ENCODE measurements around the gene MRM3. TPM values are rescaled to one million over a fixed set of nuclear protein-coding genes. Genes with fewer than 3 reads are reported as not detected.

Gene MRM3
- total RNA-seq, 1 experiment from 2014 or later, result 17.5 TPM

- no peaks in the 10 kb centered on the region for H3K79me2 ChIP-seq (ENCODE audit: low read length)
- H2AFZ ChIP-seq (ENCODE audit: low read length), result no peak overlapping the region
- DNase-seq, result no peak
- no peak overlapping the region for H3K4me2 ChIP-seq (ENCODE audit: low read depth, low read length, poor library complexity, severe bottlenecking)
- no peaks in the 10 kb centered on the region for H4K20me1 ChIP-seq (ENCODE audit: insufficient read depth, low read depth, low read length)
- no peaks in the 10 kb centered on the region for H3K36me3 ChIP-seq (ENCODE audit: insufficient read depth, low read length)
- H3K9me3 ChIP-seq (ENCODE audit: low read length), result no peaks in the 10 kb centered on the region
- no peaks in the 10 kb centered on the region for H3K9me2 ChIP-seq (replicated peaks; ENCODE audit: insufficient read depth, low read length)
- no peaks in the 10 kb centered on the region for H3K27me3 ChIP-seq (ENCODE audit: low read length)
- H3K4me1 ChIP-seq (ENCODE audit: low read length), result no peaks in the 10 kb centered on the region
- no peak overlapping the region for H3K4me3 ChIP-seq (ENCODE audit: low read length)
- H3K27ac ChIP-seq (ENCODE audit: low read length), result no peak overlapping the region
- H3K9ac ChIP-seq (ENCODE audit: low read length), result no peak overlapping the region
Observed at GRCh38 chr17:796609-797008, 14.5 kb downstream of the MRM3 start.

DNA sequence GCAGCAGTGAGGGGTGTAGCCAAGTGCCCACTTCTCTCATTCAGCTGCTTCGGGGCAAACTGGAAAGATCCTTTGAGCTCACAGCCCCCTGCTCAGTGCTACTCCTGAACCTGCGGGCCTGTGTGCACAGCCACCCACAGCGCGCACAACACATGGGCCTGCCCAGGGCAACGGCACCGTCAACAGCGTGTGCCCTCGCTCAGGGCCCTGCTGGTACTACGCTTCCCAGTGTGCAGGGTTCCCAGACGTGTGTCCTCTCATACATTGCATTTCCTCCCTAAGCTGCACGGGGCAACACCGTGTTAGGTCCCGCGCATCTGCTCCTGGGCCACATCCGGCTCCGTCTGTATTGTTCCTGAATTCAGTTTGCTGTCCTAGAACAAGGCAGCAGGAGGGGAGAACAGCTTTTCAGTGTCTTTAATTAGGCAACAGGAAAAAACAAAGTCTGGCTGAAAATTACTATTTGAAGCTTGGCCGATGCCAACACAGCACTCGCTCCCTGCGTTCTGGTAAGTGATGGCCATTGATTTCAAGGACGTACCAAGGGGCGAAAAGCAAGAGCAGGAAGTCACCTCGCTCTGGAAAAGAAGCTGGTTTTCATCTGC is 15.2 kb downstream of the MRM3 start:
- Histone ChIP-seq H3K36me3 (ENCODE audit: insufficient read depth, low read length) (no peaks in the 10 kb centered on the region), H3K9me3 (ENCODE audit: low read length) (no peaks in the 10 kb centered on the region), H3K27ac (ENCODE audit: low read length) (no peak overlapping the region), H3K27me3 (ENCODE audit: low read length) (no peaks in the 10 kb centered on the region), H3K79me2 (ENCODE audit: low read length) (no peaks in the 10 kb centered on the region), H3K9me2 (replicated peaks; ENCODE audit: insufficient read depth, low read length) (no peaks in the 10 kb centered on the region), H3K9ac (ENCODE audit: low read length) (no peak overlapping the region), H3K4me3 (ENCODE audit: low read length) (no peak overlapping the region), H2AFZ (ENCODE audit: low read length) (no peak overlapping the region), H3K4me2 (ENCODE audit: low read depth, low read length, poor library complexity, severe bottlenecking) (no peak overlapping the region), H3K4me1 (ENCODE audit: low read length) (no peaks in the 10 kb centered on the region), H4K20me1 (ENCODE audit: insufficient read depth, low read depth, low read length) (no peaks in the 10 kb centered on the region)
- DNase-seq, result no peak

DNA sequence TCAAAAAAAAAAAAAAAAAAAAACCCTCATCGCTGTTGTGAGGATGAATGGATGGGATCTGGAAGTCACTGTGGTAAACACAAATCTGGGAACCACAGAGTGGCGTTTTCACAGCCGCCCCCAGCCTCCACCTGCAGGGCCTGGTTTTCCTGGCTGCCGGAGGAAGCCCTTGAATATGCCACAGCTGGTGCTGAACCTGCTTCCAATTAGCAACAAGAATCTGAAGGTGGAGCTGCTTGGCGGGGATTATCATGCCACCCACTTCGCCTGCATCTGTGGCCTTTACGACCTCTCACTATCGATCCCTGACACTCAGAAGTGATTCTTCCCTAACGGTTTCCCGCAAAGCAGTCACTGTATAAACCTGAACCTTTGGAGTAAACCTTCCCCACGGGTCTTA is 16.1 kb downstream of the MRM3 start:
- no peaks in the 10 kb centered on the region for H3K27me3 ChIP-seq (ENCODE audit: low read length)
- H3K36me3 ChIP-seq (ENCODE audit: insufficient read depth, low read length), result no peaks in the 10 kb centered on the region
- no peak overlapping the region for H3K4me2 ChIP-seq (ENCODE audit: low read depth, low read length, poor library complexity, severe bottlenecking)
- no peaks in the 10 kb centered on the region for H3K79me2 ChIP-seq (ENCODE audit: low read length)
- no peak overlapping the region for H3K4me3 ChIP-seq (ENCODE audit: low read length)
- no peaks in the 10 kb centered on the region for H3K4me1 ChIP-seq (ENCODE audit: low read length)
- H2AFZ ChIP-seq (ENCODE audit: low read length), result no peak overlapping the region
- no peak overlapping the region for H3K9ac ChIP-seq (ENCODE audit: low read length)
- no peak overlapping the region for H3K27ac ChIP-seq (ENCODE audit: low read length)
- no peaks in the 10 kb centered on the region for H4K20me1 ChIP-seq (ENCODE audit: insufficient read depth, low read depth, low read length)
- DNase-seq, result no peak
- H3K9me2 ChIP-seq (replicated peaks; ENCODE audit: insufficient read depth, low read length), result no peaks in the 10 kb centered on the region
- H3K9me3 ChIP-seq (ENCODE audit: low read length), result no peaks in the 10 kb centered on the region

DNA sequence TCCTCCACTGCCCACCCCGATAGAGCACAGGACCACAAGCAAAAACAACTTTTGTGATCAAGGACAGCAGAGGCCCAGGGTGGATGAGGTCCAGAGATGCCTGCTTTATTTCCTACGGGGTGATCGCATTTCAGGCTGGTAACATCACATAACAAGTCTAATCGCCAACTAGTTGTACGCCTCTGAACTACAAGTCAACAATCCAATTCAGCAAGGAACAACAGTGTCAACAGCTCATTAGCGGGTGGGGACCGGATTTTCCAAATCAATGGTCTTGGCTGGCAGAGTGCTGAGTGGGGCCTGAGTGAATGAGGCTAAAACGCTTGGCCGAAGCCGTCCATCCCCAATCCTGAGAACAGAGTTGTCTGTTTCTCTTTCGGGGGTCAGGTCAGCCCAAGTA is 17.1 kb downstream of the MRM3 start:
- Histone ChIP-seq H3K27ac (ENCODE audit: low read length) (no peak overlapping the region), H3K9me3 (ENCODE audit: low read length) (no peaks in the 10 kb centered on the region), H3K9ac (ENCODE audit: low read length) (no peak overlapping the region), H4K20me1 (ENCODE audit: insufficient read depth, low read depth, low read length) (no peaks in the 10 kb centered on the region), H3K4me3 (ENCODE audit: low read length) (no peak overlapping the region), H3K4me2 (ENCODE audit: low read depth, low read length, poor library complexity, severe bottlenecking) (no peak overlapping the region), H3K36me3 (ENCODE audit: insufficient read depth, low read length) (no peaks in the 10 kb centered on the region), H2AFZ (ENCODE audit: low read length) (no peak overlapping the region), H3K27me3 (ENCODE audit: low read length) (no peaks in the 10 kb centered on the region), H3K9me2 (replicated peaks; ENCODE audit: insufficient read depth, low read length) (no peaks in the 10 kb centered on the region), H3K4me1 (ENCODE audit: low read length) (no peaks in the 10 kb centered on the region), H3K79me2 (ENCODE audit: low read length) (no peaks in the 10 kb centered on the region)
- DNase-seq, result no peak

- H3K9ac ChIP-seq (ENCODE audit: low read length), result no peak overlapping the region
- no peaks in the 10 kb centered on the region for H4K20me1 ChIP-seq (ENCODE audit: insufficient read depth, low read depth, low read length)
Observed at GRCh38 chr17:800446-801242, 18.5 kb downstream of the MRM3 start.

DNA sequence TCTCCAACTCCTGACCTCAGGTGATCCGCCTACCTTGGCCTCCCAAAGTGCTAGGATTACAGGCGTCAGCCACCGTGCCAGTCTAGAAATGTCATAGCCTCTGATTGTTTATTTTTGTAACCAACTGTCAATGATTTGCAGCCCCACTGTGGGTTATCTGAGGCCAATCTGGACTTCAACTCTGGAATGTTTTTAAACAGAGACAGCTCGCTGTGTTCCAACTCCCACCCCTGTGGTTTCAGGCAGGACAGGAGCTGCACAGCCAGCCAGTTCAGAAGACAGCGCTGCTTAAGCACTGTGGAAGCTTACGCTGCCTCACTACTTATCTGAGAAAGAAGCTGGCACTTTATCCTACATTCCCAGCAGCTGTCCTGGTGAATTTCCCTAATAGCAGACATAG is 19.5 kb downstream of the MRM3 start:
- H3K27me3 ChIP-seq (ENCODE audit: low read length), result no peaks in the 10 kb centered on the region
- H2AFZ ChIP-seq (ENCODE audit: low read length), result no peak overlapping the region
- no peak for DNase-seq
- no peaks in the 10 kb centered on the region for H3K9me3 ChIP-seq (ENCODE audit: low read length)
- no peaks in the 10 kb centered on the region for H3K79me2 ChIP-seq (ENCODE audit: low read length)
- H3K4me1 ChIP-seq (ENCODE audit: low read length), result no peaks in the 10 kb centered on the region
- no peaks in the 10 kb centered on the region for H3K9me2 ChIP-seq (replicated peaks; ENCODE audit: insufficient read depth, low read length)
- H3K4me2 ChIP-seq (ENCODE audit: low read depth, low read length, poor library complexity, severe bottlenecking), result no peak overlapping the region
- H3K27ac ChIP-seq (ENCODE audit: low read length), result no peak overlapping the region
- no peaks in the 10 kb centered on the region for H4K20me1 ChIP-seq (ENCODE audit: insufficient read depth, low read depth, low read length)
- no peaks in the 10 kb centered on the region for H3K36me3 ChIP-seq (ENCODE audit: insufficient read depth, low read length)
- no peak overlapping the region for H3K9ac ChIP-seq (ENCODE audit: low read length)
- H3K4me3 ChIP-seq (ENCODE audit: low read length), result no peak overlapping the region

More at GRCh38 chr17:800446-801242, 18.5 kb downstream of the MRM3 start:
- DNase-seq, result no peak
- Histone ChIP-seq H3K27me3 (ENCODE audit: low read length) (no peaks in the 10 kb centered on the region), H3K27ac (ENCODE audit: low read length) (no peak overlapping the region), H3K9me2 (replicated peaks; ENCODE audit: insufficient read depth, low read length) (no peaks in the 10 kb centered on the region), H3K4me2 (ENCODE audit: low read depth, low read length, poor library complexity, severe bottlenecking) (no peak overlapping the region), H2AFZ (ENCODE audit: low read length) (no peak overlapping the region), H3K9me3 (ENCODE audit: low read length) (no peaks in the 10 kb centered on the region), H3K36me3 (ENCODE audit: insufficient read depth, low read length) (no peaks in the 10 kb centered on the region), H3K4me3 (ENCODE audit: low read length) (no peak overlapping the region), H3K4me1 (ENCODE audit: low read length) (no peaks in the 10 kb centered on the region), H3K79me2 (ENCODE audit: low read length) (no peaks in the 10 kb centered on the region)

DNA sequence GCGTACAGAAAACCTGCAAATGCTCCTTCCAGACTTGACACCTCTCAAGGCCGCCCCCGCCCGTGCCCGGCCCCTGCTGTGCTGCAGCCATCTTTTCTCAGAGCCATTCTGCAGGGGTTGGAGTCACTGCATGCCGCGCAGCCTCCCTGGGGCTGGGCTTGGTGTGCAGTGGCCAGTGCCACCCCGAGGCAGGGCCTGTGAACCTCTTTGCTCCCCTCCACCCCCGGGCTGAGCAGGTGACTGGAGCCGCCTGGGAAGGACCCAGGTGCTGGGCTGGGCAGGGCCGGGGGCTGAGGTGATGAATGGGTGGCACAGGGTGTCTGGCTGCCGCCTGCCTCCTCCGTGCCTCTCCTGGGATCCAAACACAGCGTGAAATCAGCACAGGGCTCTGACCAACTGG is 20.3 kb downstream of the MRM3 start:
- Histone ChIP-seq H3K27ac (ENCODE audit: low read length) (no peak overlapping the region), H3K4me2 (ENCODE audit: low read depth, low read length, poor library complexity, severe bottlenecking) (no peak overlapping the region), H3K4me3 (ENCODE audit: low read length) (no peak overlapping the region), H3K9ac (ENCODE audit: low read length) (no peak overlapping the region), H3K79me2 (ENCODE audit: low read length) (no peaks in the 10 kb centered on the region), H3K9me3 (ENCODE audit: low read length) (no peaks in the 10 kb centered on the region), H3K36me3 (ENCODE audit: insufficient read depth, low read length) (no peaks in the 10 kb centered on the region), H3K4me1 (ENCODE audit: low read length) (no peaks in the 10 kb centered on the region), H3K9me2 (replicated peaks; ENCODE audit: insufficient read depth, low read length) (no peaks in the 10 kb centered on the region), H2AFZ (ENCODE audit: low read length) (no peak overlapping the region), H4K20me1 (ENCODE audit: insufficient read depth, low read depth, low read length) (no peaks in the 10 kb centered on the region), H3K27me3 (ENCODE audit: low read length) (no peaks in the 10 kb centered on the region)
- no peak for DNase-seq

- Histone ChIP-seq H3K4me1 (ENCODE audit: low read length) (no peaks in the 10 kb centered on the region), H3K9me2 (replicated peaks; ENCODE audit: insufficient read depth, low read length) (no peaks in the 10 kb centered on the region), H2AFZ (ENCODE audit: low read length) (no peak overlapping the region), H4K20me1 (ENCODE audit: insufficient read depth, low read depth, low read length) (no peaks in the 10 kb centered on the region), H3K4me2 (ENCODE audit: low read depth, low read length, poor library complexity, severe bottlenecking) (no peak overlapping the region), H3K9ac (ENCODE audit: low read length) (no peak overlapping the region), H3K4me3 (ENCODE audit: low read length) (no peak overlapping the region), H3K36me3 (ENCODE audit: insufficient read depth, low read length) (no peaks in the 10 kb centered on the region), H3K9me3 (ENCODE audit: low read length) (no peaks in the 10 kb centered on the region), H3K27ac (ENCODE audit: low read length) (no peak overlapping the region), H3K79me2 (ENCODE audit: low read length) (no peaks in the 10 kb centered on the region), H3K27me3 (ENCODE audit: low read length) (no peaks in the 10 kb centered on the region)
- DNase-seq, result no peak
Observed at GRCh38 chr17:802901-803881, 21.0 kb downstream of the MRM3 start.
